GM19468 (cell line): ENCODE measurements around the gene PRKCB.
"Not testable (repeated sequence)": the region's sequence is repeated elsewhere in the genome, so short reads cannot be mapped to it uniquely, and the experiment has no call there.

ENCODE experiments used
- ATAC-seq: cut with Tn5 transposase; IDR thresholded peaks from one replicate; pipeline ENCODE4 v1.9.1; 2021; ENCODE audit warnings: mild to moderate bottlenecking, moderate library complexity, moderate number of reproducible peaks; ENCODE audit not compliant: unreplicated experiment; ENCODE audit errors: extremely low read depth

Gene PRKCB

GRCh38 chr16:24188751-24189318 is 353.1 kb downstream of the PRKCB start:
- ATAC-seq: no peak

DNA sequence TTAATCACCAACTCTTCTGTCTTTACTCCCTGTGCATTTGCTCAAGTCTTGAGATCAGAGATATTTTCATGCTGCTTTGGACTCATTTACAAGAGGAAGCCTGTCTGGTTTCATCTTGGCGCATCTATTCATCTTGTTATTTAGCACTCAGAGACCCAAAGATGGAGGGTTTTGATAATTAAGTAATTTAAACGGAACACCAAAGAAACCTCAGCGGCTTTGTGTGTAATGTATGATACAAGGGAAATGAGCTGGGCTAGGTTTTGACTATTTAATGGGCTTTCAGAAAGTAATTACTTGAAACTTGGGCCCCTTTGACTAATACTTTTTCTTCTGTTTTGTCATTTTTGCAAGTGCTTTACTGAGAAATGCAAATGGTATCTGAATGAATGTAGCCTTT is 354.2 kb downstream of the PRKCB start:
- no peak for ATAC-seq

DNA sequence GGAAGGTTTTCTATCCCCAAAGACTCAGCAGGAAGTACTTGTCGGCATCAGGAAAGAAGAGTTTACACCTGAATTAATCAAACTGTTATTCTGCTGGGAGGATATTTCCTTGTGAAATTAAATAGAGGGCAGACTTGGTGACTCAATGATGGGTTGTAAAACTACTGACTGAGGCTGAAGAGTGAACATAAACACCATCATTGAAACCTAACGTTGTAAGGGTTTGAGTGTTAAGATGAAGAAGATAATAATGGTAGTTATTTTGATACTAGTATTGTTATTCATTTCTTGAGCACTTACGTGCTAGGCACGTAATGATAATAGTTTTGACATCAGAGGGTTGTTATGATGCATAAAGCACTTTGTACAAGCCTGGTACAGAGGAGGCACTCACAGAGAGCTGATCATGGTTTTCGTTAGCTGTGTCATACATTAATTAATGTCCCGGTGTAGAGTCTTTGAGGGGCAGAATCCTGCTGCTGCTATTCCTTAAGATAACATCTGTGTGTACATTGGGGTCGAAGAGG is 356.2 kb downstream of the PRKCB start:
- ATAC-seq: no peak

GRCh38 chr16:24195221-24195620 is 359.4 kb downstream of the PRKCB start:
- no peak for ATAC-seq

- ATAC-seq: no peak
Observed at GRCh38 chr16:24198807-24199533, 363.2 kb downstream of the PRKCB start.

GRCh38 chr16:24203675-24204074 is 367.9 kb downstream of the PRKCB start:
- ATAC-seq: no peak

- ATAC-seq: no peak
Observed at GRCh38 chr16:24204150-24204665, 368.4 kb downstream of the PRKCB start.

DNA sequence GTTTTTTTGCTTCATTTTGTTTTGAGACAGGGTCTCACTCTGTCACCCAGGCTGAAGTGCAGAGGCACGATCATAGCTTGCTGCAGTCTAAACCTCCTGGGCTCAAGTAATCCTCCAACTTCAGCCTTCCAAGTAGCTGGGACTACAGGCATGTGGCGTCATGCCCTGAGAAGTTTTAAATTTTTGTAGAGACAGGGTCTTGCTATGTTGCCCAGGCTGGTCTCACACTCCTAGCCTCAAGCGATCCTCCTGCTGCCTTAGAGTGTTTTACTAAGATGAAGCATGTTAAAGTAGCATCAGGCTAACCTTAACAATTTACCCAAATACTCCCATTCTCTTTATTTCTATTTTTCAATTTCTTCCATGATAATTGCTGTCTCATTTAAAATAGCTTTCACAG is 371.1 kb downstream of the PRKCB start:
- ATAC-seq: no peak

DNA sequence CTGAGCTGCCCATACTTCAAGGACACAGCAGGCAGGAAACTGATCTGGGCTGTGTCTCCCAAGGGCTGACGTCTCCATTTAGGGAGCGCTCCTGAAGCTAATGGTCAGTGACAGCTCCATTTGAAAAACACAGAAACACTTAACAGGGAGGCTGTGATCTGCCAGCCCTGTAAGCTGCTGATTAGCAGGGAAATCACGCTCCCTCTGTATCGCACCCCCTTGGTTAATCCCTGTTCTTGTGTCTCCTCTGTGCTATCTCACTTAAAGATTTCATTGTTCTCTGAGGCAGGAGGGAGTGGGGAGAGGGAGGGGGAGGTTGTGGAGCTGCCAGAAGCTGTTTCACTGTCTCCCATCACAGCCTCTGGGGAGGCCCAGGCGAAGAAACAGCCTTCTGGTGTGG is 372.9 kb downstream of the PRKCB start:
- no peak for ATAC-seq

DNA sequence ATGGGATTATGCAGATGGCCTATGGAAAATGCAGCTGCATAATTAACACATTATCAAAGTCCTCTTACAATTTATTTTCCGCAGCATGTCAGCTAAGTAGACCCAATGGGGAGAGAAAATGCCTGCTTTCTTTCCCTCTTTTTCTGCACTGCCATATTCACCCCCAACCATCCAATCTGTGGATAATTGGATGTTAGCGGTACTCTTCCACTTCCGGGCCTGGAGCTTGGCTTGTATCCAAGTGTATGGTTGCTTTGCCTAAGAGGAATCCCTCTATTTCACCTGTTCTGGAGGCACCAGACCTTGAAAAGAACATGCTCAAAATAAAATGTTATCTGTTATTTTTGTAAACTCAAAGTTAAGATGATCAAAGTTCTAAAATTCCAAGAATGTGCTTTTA is 379.2 kb downstream of the PRKCB start:
- ATAC-seq: no peak

DNA sequence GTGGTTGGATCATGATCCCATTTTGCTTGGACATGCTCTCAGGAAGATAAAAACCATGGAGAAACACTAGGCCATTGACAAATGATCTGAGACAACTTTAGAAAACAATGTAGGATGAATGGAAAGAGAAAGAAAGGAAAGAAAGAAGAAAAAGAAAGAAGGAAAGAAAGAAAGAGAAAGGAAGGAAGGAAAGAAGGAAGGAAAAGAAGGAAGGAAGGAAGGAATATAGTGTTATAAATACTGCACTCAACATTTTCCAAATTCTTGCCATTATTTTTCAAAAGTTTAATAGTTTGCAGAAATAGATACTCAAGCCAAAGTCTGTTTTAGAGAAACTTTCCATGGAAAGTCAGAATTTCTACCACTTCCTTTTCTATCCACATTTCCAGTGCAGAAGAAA is 381.2 kb downstream of the PRKCB start:
- ATAC-seq: no peak

- ATAC-seq: no peak
Observed at GRCh38 chr16:24217461-24217860, 381.7 kb downstream of the PRKCB start.

- no peak for ATAC-seq
Observed at GRCh38 chr16:24218299-24218698, 382.5 kb downstream of the PRKCB start.

DNA sequence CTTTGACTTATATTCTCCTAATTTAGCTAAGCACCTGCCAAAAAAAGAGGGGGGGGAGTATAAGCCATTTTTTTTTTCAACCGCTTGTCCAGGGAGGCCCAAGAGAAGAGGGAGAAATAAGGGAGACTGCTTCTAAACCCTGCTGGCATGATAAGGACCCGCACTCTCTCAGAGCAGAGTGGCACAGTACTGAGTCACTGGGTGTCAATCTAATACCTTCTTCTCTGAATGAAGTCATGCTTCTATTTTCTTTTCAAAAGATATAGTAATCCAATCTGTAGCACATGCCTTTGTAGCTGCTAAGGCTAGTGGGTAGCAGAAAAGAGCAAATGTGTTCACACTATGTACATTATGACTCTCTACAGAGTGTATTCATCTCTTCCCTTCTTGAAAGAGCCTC is 385.4 kb downstream of the PRKCB start:
- ATAC-seq: no peak

- ATAC-seq: no peak
Observed at GRCh38 chr16:24228514-24228913, 392.7 kb downstream of the PRKCB start.

DNA sequence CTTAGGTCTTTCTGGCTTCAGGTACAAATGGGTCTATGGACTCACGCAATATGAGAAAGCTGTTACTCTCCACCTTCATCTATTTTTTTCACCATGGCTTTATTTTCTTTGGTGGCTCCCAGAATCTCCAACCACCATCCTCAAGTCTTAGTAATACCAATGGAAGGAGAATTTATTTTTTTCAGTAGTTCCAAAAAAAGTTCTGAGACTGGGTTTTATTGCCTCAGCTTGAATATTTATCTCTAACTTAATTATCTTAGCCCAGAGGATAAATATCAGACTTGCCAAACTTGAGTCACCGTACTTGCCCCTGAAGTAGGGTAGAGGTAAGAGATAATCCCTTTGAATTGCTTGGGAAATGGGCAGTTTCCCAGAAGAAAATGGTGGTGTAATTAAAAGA is 397.2 kb downstream of the PRKCB start:
- ATAC-seq: no peak

- no peak for ATAC-seq
Observed at GRCh38 chr16:24234737-24235136, 399.0 kb downstream of the PRKCB start.

- ATAC-seq: no peak
Observed at GRCh38 chr16:24235806-24236205, 400.0 kb downstream of the PRKCB start.

GRCh38 chr16:24238846-24239245 is 403.1 kb downstream of the PRKCB start:
- not testable (repeated sequence) for ATAC-seq

- no peak for ATAC-seq
Observed at GRCh38 chr16:24246911-24247607, 411.3 kb downstream of the PRKCB start.

DNA sequence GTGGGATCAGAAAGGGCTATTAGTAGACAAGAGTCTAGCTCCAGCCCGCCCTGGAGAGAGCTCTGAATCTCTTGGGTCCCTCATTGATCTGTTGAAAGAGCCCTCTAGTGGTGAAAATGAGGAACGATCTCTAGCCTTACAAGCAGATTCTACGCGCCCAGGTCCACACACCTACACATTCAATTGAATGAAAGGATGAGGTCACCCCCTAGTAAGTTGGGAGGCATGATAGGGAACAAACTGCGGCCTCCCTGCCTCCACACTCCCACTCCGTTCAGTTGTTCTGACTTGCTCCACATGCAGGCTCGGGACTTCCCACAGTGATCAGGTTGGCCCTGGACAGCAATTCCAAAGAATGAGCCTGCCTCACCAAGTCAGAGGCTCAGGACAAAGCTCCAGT is 417.4 kb downstream of the PRKCB start:
- no peak for ATAC-seq
